ENCODE data around the gene C14orf39. TPM values are rescaled to one million over a fixed set of nuclear protein-coding genes. Genes with fewer than 3 reads are reported as not detected.

Gene C14orf39, protein sequence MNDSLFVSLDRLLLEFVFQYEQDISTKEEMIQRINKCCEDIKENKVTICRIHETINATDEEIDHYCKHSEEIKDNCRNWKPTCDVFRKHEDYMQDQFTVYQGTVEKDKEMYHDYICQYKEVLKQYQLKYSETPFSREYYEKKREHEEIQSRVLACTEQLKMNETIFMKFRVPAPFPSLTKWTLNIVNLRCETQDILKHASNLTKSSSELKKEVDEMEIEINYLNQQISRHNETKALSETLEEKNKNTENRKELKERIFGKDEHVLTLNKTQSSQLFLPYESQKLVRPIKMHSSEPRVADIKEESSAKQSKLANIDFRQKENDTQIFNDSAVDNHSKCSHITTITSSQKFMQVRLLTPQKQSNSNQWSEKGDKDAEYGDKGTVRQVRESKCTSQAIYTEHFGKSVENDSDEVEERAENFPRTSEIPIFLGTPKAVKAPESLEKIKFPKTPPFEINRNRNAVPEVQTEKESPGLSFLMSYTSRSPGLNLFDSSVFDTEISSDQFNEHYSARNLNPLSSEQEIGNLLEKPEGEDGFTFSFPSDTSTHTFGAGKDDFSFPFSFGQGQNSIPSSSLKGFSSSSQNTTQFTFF
- not detected for total RNA-seq
- long read RNA-seq = 0 reads

DNA sequence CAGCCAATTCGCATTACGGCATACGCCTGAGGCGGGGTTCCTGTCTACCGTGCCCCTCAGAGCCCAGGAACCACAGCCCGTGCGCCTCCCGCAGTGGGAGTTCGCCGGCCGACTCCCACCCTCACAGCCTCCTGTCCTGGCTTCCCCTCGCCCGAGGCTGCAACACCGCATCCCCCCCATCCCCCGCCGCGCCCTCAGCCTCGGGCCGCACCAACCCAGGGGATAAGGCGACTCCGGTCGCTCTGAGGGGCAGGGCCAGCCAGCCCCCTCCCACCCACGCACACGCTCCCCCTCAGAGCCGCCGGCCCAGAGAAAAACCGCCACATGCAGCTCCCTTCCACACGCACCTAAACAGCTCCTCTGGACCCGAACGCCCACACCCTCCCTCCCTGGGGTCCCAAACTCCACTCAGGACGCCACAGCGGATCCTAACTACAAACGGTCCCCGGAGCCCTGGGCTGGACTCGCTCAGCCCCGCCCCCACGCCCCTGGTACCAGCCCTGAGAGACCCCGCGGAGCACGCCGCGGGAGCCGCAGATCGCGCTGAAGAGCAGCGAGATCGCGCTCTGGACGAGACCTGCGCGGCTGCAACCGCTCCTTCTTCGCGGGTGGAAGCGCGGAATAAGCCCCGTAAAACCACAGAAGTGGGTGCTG, at the start of gene C14orf39:
Gene C14orf39 (minus strand): TSS at position 466 of the 654 bp plus-strand sequence. CDS start 985 bp downstream, outside the sequence.
- no peak for DNase-seq (ENCODE audit: low spot score)
- intact Hi-C loops (cut with DNase I) = no loop called here

DNA sequence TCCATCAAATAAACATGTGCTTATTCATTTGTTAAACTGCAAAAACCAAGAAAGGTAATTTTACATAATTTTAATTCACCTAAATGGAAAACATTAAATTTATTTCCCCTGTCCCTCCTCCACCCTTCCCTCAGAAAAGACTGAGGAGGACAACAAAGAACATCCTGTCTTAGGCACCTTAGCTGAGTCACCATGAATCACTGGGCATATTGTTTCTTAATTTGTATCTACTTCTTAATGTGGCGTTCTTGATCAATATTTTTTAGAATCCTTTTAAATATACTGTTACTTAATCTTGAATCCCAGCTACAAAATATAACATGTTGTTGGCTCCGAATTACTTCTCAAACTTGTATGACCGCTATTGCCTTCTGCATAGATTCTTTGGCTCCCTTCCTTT, 46.6 kb upstream of the C14orf39 start:
- intact Hi-C loops (cut with DNase I) = no loop called here
- no peak for DNase-seq (ENCODE audit: low spot score)

DNA sequence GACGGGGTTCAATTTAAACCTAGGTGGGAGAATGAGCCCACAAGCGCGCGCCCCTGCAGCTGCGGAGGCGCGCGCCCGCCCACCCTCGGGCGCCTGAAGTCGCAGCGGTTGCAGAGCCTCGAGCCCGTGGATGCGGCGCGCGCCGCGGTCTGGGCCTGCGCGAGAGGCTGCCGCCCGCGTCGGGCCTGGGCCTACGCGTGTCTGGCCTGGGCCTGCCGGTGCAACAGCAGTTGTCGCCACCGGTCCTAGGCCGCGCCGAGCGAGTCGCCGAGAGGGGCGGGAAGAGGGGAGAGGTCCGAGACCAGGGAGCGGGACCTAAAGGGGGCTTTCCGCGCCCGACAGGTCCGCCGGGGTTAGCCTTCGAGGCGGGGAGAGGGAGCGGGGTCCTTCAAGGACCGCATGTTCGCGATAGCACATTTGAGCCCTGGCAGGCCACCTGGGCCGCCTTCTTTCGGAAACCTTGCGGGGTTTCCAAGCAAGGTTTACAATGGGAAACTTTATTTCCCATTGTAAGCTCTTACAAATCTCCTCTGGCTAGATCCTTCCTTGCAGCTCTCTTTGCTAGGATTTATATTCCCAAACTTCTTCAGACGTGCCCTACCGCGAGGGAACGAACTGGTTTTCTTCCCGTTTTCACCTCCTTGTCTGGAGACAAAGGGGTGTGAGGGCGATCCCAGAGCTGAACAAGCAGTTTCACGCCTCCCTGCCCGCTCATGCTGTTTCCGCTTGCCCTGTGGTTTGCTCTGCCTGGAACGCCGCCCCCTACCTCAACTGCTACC, 29.8 kb upstream of the C14orf39 start:
- DNase-seq (ENCODE audit: low spot score) = no peak
- intact Hi-C loops (cut with DNase I) = no loop called here

DNA sequence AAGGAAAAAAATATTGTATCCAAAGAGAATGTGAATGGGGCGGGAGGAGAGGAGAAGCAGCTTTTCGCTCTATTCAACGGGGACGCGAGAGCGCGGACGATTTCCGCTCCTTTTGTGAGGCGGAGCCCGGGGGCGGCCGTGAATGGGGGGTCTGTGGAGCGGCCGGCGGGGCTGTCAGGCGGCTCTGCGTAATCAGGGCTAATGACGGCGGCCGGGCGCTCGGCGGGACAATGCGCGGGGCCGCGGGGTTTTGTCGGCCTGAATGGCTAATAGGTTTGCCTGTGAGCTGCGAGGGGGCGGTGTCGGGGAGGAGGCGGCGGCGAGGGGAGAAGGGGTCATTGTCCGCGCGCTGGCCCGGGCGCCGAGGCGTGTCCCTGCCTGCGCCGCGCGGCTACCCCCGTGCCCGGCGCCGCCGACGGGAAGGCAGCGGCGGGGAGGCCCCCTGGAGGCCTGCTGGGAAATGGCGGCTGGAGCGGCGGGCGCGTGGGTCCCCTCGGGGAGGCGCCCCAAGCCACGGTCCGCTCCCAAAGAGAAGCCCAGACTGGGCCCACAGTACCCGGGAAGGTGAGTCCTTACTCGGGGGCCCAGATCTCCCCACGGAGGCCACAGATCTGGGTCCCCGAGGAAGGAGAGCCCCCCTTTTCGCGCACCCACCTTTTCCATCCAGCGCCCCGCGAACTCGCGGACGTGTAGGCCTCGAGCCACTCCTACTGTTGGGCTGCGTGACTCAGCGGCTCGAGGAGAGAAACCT, 29.1 kb upstream of the C14orf39 start:
- no peak for DNase-seq (ENCODE audit: low spot score)
- intact Hi-C loops (cut with DNase I) = no loop called here

DNA sequence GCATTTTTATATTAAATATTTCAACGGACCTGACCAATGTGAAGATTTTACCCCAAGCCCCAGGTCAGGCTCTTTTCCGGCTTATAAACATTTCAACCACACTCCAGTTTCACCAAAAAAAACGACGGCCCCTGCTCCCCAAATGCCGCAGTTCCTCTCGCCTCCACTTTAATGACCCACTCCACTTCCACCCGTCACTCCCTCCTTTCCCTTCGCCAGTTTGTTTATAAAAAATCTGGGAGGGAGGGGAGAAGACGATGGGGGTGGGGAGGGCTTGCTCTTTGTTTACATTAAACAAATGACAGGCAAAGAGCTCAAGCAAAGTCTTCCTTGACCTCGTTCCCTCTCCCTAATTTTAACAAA, 28.5 kb upstream of the C14orf39 start:
- DNase-seq (ENCODE audit: low spot score) = no peak
- intact Hi-C loops (cut with DNase I) = no loop called here

DNA sequence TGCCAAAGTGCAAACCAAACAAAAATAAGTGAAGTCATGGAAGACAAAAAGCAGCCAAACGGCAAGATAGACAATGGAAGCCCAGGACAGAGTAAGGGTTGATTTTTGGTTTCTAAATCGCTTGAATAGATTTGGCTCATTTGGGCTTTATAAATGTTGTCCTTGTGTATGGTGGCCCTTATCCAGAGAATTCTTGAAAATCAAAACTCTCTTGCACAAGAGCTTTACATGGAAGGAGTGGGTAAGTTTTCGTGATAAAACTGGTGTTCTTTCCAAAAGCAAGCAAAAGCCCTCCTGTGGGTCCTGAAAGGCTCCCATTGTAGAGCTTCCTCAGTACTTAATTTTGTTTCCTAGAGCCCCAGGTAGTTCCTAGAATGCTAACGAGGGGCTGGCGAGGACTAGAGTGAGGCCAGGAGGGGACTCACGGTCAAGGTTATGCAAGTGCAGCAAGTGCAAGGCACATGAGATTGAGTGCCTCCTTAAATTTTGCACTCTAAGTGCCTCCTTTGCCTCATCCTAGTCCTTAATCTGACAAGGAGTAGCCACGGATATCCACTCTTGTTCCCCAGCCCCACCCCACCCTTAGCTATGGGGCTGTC, 27.2 kb upstream of the C14orf39 start:
- DNase-seq (ENCODE audit: low spot score) = no peak
- intact Hi-C loops (cut with DNase I) = no loop called here

DNA sequence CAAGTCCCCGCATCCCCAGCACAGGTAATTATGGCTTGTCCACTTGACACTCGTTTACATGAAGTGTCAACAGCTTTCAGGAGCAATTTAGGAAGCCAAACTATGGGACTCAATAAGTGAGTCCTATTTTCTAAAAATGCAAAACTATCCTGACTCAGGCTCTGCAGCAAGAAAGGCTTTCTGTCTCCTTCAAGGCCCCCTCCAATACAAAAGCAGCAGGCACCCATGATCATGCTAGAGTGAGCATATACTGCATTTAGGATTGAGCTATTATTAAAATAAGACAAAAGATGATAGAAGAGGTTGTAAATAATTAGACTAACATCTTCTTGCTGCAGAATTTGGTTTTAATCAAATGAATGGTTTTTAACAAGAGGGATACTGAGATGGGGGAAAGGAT, 26.3 kb upstream of the C14orf39 start:
- no peak for DNase-seq (ENCODE audit: low spot score)
- intact Hi-C loops (cut with DNase I) = no loop called here

DNA sequence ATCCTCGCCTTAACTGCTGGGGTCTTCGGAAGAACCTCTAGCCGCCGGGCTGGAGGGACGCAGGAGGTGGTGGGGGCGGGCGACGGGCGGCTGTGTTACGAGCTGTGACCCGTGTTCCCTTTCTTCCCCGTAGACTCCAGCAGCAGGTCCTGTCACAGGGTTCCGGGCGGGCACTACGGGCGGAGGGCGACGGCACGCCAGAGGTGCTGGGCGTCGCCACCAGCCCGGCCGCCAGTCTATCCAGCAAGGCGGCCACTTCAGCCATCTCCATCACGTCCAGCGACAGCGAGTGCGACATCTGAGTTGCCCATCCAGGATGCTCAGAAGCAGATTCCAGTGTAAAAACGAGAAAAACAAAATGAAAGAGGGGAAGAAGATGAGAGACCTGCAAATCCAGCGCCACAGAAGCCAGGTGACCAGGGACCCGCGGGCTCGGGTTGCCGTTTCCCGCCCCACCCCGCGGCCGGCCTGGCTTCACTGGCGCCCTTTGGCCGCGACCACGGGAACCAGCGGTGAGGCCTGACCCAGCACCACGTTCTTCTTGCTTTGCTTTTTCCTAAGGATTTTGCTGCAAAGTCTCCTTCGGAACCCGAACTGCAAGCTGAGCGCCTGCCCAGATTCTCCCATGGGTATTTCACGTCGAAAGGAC, 25.2 kb upstream of the C14orf39 start:
- no peak for DNase-seq (ENCODE audit: low spot score)
- intact Hi-C loops (cut with DNase I) = no loop called here

DNA sequence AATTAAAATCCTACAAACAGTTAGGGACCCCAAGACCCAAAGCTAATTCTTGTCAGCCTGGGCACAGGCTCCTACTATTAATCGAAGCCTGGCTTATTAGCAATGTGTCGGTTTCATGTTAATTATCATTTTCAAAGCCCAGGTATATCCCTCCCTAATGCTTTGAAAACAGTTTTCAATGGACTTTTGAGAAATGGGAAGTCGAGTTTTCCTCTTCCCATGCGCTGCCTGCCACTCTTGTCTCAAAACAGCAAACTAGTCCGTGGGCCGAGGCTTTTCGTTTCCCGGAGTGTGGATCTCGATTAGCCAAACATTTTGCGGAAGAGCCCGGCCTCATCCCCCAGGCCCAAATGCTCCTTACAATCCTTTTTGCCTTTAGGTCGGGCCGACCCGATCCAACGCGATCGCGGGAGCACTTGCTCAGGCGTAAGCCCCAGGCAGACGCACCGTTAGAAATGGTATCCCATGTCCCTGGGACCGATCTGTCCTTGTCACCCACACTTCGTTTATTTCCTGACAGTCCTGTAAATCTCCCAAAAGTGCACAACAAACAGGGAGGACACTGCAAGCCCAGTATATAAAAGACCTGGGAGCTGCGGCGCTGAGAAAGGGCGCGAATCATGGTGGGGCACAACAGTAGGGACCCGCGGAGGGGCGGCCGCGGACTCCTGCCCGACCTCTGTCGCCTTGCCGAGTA, 24.5 kb upstream of the C14orf39 start:
- no peak for DNase-seq (ENCODE audit: low spot score)
- intact Hi-C loops (cut with DNase I) = no loop called here

DNA sequence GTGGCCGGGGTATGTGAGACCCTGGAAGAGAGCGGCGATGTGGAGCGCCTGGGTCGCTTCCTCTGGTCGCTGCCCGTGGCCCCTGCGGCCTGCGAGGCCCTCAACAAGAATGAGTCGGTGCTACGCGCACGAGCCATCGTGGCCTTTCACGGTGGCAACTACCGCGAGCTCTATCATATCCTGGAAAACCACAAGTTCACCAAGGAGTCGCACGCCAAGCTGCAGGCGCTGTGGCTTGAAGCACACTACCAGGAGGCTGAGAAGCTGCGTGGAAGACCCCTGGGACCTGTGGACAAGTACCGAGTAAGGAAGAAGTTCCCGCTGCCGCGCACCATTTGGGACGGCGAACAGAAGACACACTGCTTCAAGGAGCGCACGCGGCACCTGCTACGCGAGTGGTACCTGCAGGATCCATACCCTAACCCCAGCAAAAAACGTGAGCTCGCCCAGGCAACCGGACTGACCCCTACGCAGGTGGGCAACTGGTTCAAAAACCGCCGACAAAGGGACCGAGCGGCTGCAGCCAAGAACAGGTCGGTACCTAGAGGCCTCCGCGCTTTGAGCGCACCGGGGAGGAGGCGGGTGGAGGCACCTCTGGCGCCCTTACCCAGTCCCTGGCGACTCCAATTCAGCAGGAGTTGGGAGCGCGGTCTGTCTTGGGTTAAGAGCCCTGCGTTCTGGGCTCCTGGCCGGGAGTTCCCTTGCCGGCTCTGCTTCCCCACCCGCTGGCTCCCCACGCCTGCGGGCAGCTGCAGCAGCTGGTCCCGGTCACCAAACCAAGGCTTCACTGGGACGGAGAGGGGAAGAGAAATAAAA, 23.8 kb upstream of the C14orf39 start:
- intact Hi-C loops (cut with DNase I) = no loop called here
- DNase-seq (ENCODE audit: low spot score) = no peak

DNA sequence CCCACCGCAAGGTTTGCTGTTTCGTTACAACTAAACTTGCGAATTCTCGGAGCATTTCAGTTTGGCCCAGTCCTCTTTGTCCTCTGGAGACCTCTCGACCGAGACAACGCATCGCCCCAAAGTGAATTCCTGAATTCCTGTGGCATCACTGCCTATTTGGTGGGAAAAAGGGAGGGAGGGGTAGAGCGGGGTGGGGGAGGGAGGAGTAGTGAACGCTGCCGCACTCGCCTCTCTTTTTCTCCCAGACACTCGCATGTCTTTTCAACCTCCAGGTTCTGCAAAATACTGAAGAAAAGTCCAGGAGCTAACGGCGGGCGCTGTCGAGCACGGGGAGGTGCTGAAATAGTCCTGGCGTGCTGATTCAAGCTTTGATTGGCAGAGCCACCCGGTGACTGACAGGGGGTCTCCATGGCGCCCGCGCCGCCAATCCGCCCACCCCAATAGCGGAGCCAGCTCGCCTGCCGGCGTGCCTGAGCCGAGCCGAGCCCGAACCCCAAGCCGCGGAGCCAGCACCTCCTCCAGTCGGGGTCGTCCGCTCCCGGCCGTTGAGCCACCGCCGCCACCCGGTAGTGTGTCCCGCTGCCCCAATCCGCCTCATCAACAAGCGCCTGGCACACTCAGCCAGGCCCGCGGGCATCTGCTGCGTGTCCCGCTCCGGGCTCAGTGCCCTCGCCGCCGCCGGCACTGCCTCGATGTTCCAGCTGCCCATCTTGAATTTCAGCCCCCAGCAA, 23.0 kb upstream of the C14orf39 start, which contains the start of gene SIX6:
Gene SIX6 (plus strand): TSS at position 440 of the 731 bp plus-strand sequence. CDS start 253 bp downstream, at position 693.
- intact Hi-C loops (cut with DNase I) = no loop called here
- no peak for DNase-seq (ENCODE audit: low spot score)

DNA sequence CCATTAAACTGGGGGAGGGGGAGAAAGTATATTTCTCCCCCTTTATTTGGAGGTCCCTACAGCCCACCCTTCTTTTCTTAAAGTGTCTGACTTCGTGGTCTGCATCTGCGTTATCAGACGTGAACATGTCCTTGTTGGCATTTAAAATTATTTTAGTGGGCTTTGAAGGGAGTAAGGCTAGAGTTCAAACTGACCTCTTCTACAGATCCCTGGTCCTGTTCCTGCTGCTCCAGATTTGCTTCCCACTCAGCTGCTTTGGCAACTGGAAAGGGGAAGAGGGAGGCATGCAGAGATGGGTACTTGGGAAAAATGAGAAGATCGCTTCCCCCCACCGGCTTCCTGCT, 22.5 kb upstream of the C14orf39 start:
- no peak for DNase-seq (ENCODE audit: low spot score)
- intact Hi-C loops (cut with DNase I) = no loop called here

DNA sequence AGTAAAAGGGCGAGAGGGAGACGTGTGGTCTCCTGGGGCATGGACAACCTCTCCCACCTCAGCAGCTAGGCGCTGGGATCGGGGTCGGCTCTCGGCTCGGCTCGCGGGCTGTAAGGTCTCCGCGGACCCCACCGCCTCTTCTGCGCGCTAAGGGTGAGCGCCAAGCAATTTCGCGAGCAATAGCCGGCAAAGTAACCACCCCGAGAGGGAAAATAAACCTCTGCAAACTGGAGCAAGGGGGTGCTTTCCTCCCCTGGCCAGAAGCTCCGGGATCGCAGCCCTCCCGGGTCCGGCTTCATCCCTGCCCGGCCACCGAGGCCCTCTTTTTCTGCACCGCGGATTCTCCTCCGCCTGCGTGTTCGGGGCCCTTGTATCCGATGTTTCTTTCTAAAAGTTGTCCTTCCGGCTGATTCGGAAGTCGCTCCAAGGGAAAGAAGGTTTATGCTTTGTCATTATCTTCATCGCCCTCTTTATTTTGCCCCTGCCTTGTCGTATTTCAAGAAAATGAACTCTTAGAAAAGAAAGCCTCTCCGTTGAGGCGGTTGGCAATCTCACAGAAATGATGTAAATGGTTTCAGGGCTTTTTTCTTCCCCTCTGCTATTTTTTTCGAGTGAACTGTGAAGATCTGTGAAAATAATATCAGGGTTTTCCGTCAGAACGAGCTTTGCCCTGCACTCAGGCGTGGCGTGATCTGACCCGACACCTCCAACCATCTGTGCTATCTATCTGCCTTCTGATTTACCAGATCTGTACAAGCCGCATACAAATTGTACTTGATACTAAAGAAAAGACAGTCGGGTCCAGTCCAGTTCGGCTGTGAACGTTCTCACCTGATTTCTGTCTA, 21.3 kb upstream of the C14orf39 start:
- intact Hi-C loops (cut with DNase I) = no loop called here
- DNase-seq (ENCODE audit: low spot score) = no peak

DNA sequence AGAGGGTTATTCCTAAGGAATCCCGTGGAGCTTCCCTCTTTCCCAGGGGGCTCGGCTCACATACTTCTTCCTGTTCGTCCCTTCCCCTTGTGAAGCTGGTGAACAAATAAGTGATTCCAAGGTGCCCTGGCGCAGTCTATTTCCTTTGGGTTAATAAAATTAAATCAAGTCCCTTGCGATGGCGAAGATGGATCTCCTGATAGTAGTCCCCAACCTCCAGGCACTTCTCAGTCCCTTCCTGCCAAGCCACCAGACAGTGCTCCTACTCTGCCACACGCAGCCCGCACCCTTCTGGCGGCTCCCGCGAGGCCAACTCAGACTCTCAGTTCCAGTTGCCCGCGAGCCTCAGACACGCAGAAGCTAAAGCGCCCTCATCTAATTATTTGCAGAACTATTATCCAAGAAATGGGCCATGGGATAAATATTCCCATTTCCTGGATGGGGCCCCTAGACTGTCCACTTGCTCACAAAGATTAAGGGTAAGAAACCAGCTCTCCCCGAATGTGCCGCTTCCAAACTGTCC, 20.7 kb upstream of the C14orf39 start:
- intact Hi-C loops (cut with DNase I) = no loop called here

DNA sequence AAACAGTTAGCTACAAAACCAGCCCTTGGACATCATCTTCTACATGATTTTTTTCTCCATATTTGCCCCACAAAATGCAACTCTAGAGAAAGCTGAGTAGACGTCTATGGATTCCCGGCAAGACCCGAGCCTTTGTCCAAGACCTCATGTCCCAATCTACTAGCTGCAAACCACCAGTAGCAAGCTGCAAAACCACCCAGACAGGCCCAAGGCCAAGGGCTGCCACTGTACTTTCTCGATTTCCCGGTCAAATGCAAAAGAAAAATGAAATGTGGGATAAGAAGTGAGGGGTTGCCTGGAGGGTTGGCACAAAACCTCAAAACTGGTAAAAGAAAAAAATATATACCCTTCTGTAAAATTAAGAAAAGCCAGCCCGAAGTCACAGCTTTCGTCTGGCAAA, 20.1 kb upstream of the C14orf39 start:
- intact Hi-C loops (cut with DNase I) = no loop called here
- no peak for DNase-seq (ENCODE audit: low spot score)

More for the DNA sequence above, 20.7 kb upstream of the C14orf39 start:
- no peak for DNase-seq (ENCODE audit: low spot score)
